ENCODE results near the gene CHKA. TPM values are rescaled to one million over a fixed set of nuclear protein-coding genes. Genes with fewer than 3 reads are reported as not detected.
A peak's percentile ranks its signal among the peaks of the same experiment; 100 is the strongest.

Gene CHKA
- total and polyA plus RNA-seq, 4 donors, result 17.6 to 73.4 (median 49.0) TPM

GRCh38 chr11:68038718-68039525 is 82.3 kb downstream of the CHKA start, which contains the start of gene TCIRG1:
TCIRG1 (plus strand) TSS chr11:68039025; CDS start chr11:68041272, 2,247 bp downstream.
- peak within 1 kb of the TSS; percentile 61 to 95 for H3K27ac ChIP-seq (ENCODE audit: low read depth in 1 of 2, low read length in 1 of 2)
- peaks cover 0 to 29% (median 18%) of the 10 kb centered on the region in 5 donors for H3K4me1 ChIP-seq (ENCODE audit: control insufficient read depth in 5 of 5, insufficient read depth in 5 of 5, low read length in 5 of 5)
- no peaks in the 10 kb centered on the region for H3K9me3 ChIP-seq (ENCODE audit: control insufficient read depth in 4 of 4, insufficient read depth in 3 of 4, low read length in 3 of 4)
- peak; percentile 74 to 87 (median 75) for DNase-seq
- H3K36me3 ChIP-seq (ENCODE audit: control insufficient read depth in 4 of 4, insufficient read depth in 4 of 4, low read length in 4 of 4), result peaks cover 0 to 26% (median 3%) of the 10 kb centered on the region in 4 donors
- WGBS, 2 donors, result 4 to 5% methylated on average over 47 to 51 of the region's 51 CpGs
- peak within 1 kb of the TSS; percentile 55 for H3K4me3 ChIP-seq
- peak; percentile 78 for ATAC-seq (ENCODE audit: insufficient read depth, low FRiP score)
- H3K27me3 ChIP-seq (ENCODE audit: control insufficient read depth in 3 of 3, insufficient read depth in 3 of 3, low read length in 2 of 3), result no peaks in the 10 kb centered on the region
- H3K9ac ChIP-seq (ENCODE audit: insufficient read depth in 1 of 2, low read length in 2 of 2), result peak within 1 kb of the TSS; percentile 21 to 49
- no peak for TF ChIP-seq CTCF (IDR thresholded peaks at IDR 0.05; ENCODE audit: control extremely low read depth, extremely low read depth)

- Histone ChIP-seq H3K36me3 (ENCODE audit: control insufficient read depth in 4 of 4, insufficient read depth in 4 of 4, low read length in 4 of 4) (peaks cover 0 to 25% (median 6%) of the 10 kb centered on the region in 4 donors), H3K27ac (ENCODE audit: low read depth in 1 of 2, low read length in 1 of 2) (peak overlapping the region; percentile 61 to 95), H3K9ac (ENCODE audit: insufficient read depth in 1 of 2, low read length in 2 of 2) (peak overlapping the region; percentile 21 to 40), H3K27me3 (ENCODE audit: control insufficient read depth in 3 of 3, insufficient read depth in 3 of 3, low read length in 2 of 3) (no peaks in the 10 kb centered on the region), H3K9me3 (ENCODE audit: control insufficient read depth in 4 of 4, insufficient read depth in 3 of 4, low read length in 3 of 4) (no peaks in the 10 kb centered on the region), H3K4me1 (ENCODE audit: control insufficient read depth in 5 of 5, insufficient read depth in 5 of 5, low read length in 5 of 5) (peaks cover 0 to 29% (median 18%) of the 10 kb centered on the region in 5 donors), H3K4me3 (peak overlapping the region; percentile 22)
- 34 to 57% methylated on average over 13 of the region's 13 CpGs for WGBS, 2 donors
- TF ChIP-seq CTCF (IDR thresholded peaks at IDR 0.05; ENCODE audit: control extremely low read depth, extremely low read depth), result no peak
- ATAC-seq (ENCODE audit: insufficient read depth, low FRiP score) (no peak), DNase-seq (no peak)
These were observed 82.9 kb downstream of the CHKA start for GRCh38 chr11:68038226-68038717.

GRCh38 chr11:68037411-68038225 is 83.6 kb downstream of the CHKA start:
- peak overlapping the region; percentile 61 to 95 for H3K27ac ChIP-seq (ENCODE audit: low read depth in 1 of 2, low read length in 1 of 2)
- H3K4me3 ChIP-seq, result no peak overlapping the region
- H3K9me3 ChIP-seq (ENCODE audit: control insufficient read depth in 4 of 4, insufficient read depth in 3 of 4, low read length in 3 of 4), result no peaks in the 10 kb centered on the region
- no peak for TF ChIP-seq CTCF (IDR thresholded peaks at IDR 0.05; ENCODE audit: control extremely low read depth, extremely low read depth)
- H3K9ac ChIP-seq (ENCODE audit: insufficient read depth in 1 of 2, low read length in 2 of 2), result peak overlapping the region in 1 of 2 donors; percentile 40
- H3K4me1 ChIP-seq (ENCODE audit: control insufficient read depth in 5 of 5, insufficient read depth in 5 of 5, low read length in 5 of 5), result peaks cover 0 to 29% (median 18%) of the 10 kb centered on the region in 5 donors
- 76 to 78% methylated on average over 20 of the region's 20 CpGs for WGBS, 2 donors
- no peak for ATAC-seq (ENCODE audit: insufficient read depth, low FRiP score)
- H3K27me3 ChIP-seq (ENCODE audit: control insufficient read depth in 3 of 3, insufficient read depth in 3 of 3, low read length in 2 of 3), result no peaks in the 10 kb centered on the region
- H3K36me3 ChIP-seq (ENCODE audit: control insufficient read depth in 4 of 4, insufficient read depth in 4 of 4, low read length in 4 of 4), result peaks cover 0 to 24% (median 6%) of the 10 kb centered on the region in 4 donors
- peak in 1 of 3 donors; percentile 24 for DNase-seq
